B cell (primary cell): ENCODE data around the gene SLC39A1. TPM values are rescaled to one million over a fixed set of nuclear protein-coding genes. Genes with fewer than 3 reads are reported as not detected.

ENCODE experiments used
- ATAC-seq: fragments of 200-7000 bp; cut with Tn5 transposase; one replicate; pipeline ENCODE4 v1.10.0; 2021; ENCODE audit warnings: low read depth, mild to moderate bottlenecking, moderate number of reproducible peaks, moderate library complexity
- CTCF ChIA-PET: fragments of 350-600 bp; sonication (Branson Sonifier 250); formaldehyde crosslinking; loops from one replicate; lab custom pipeline; 2021; ENCODE audit warnings: antibody characterized with exemption, inconsistent platforms; lab: Charles Lee
- POLR2A ChIA-PET: fragments of 350-600 bp; sonication (Branson Sonifier 250); formaldehyde crosslinking; loops from one replicate; lab custom pipeline; 2021; ENCODE audit warnings: antibody characterized with exemption; lab: Charles Lee
- DNase-seq: peaks from one replicate; pipeline ENCODE4 v3.0.0; 2013
- H2AFZ ChIP-seq: 2 replicates; pipeline ENCODE4 v1.6.1; 2012; ENCODE audit warnings: mild to moderate bottlenecking, low read depth, low read length; ENCODE audit not compliant: insufficient read depth, poor library complexity, severe bottlenecking
- H3K27ac ChIP-seq, 2 donors: 1 replicate in 1 of 2; 2 replicates in 1 of 2; pipeline ENCODE4 v1.5.1; 2012 to 2013; ENCODE audit warnings: low read length in 2 of 2, mild to moderate bottlenecking in 2 of 2, moderate library complexity in 1 of 2
- H3K27me3 ChIP-seq, 4 experiments: fragments of 200-600 bp in 1 of 4; sonication (generic) in 1 of 4; replicated peaks in 1 of 4; 1 replicate in 2 of 4; 2 replicates in 2 of 4; pipeline versions ENCODE4 v1.6.1 to v1.7.0; 2013 to 2016; ENCODE audit warnings: low read length in 3 of 4, mild to moderate bottlenecking in 2 of 4, mixed read lengths in 1 of 4, moderate library complexity in 1 of 4; ENCODE audit not compliant: insufficient read depth in 4 of 4, control insufficient read depth in 3 of 4; ENCODE audit errors: control extremely low read depth in 1 of 4
- H3K36me3 ChIP-seq, 2 experiments: replicated peaks in 1 of 2; 1 replicate in 1 of 2; 2 replicates in 1 of 2; pipeline versions ENCODE4 v1.6.1 to v1.7.1; 2013; ENCODE audit warnings: low read length in 1 of 2; ENCODE audit not compliant: insufficient read depth in 2 of 2, control insufficient read depth in 1 of 2; ENCODE audit errors: control extremely low read depth in 1 of 2, extremely low read depth in 1 of 2
- H3K4me1 ChIP-seq, 2 donors: fragments of 200-600 bp in 1 of 2; sonication (generic) in 1 of 2; 1 replicate in 1 of 2; 2 replicates in 1 of 2; pipeline versions ENCODE4 v1.5.1 to v1.6.1; 2013 to 2017; ENCODE audit warnings: low read length in 2 of 2; ENCODE audit not compliant: control insufficient read depth in 2 of 2, insufficient read depth in 2 of 2
- H3K4me2 ChIP-seq: replicated peaks from 2 replicates; pipeline ENCODE3; 2012; ENCODE audit warnings: mild to moderate bottlenecking, low read depth, low read length; ENCODE audit not compliant: poor library complexity, severe bottlenecking
- H3K4me3 ChIP-seq, 5 experiments: fragments of 200-600 bp in 1 of 5; sonication (generic) in 1 of 5; 1 replicate in 3 of 5; 2 replicates in 2 of 5; pipeline versions ENCODE4 v1.5.1 to v1.7.0; 2011 to 2016; ENCODE audit warnings: low read length in 4 of 5, mild to moderate bottlenecking in 4 of 5, low read depth in 2 of 5, control low read depth in 1 of 5, moderate library complexity in 1 of 5; ENCODE audit not compliant: insufficient read depth in 1 of 5; ENCODE audit errors: control extremely low read depth in 1 of 5, extremely low read depth in 1 of 5
- H3K79me2 ChIP-seq: fragments of 200-600 bp; sonication (generic); one replicate; pipeline ENCODE4 v1.6.0; 2016; ENCODE audit warnings: low read length; ENCODE audit not compliant: control insufficient read depth, insufficient read depth
- H3K9ac ChIP-seq: fragments of 200-600 bp; sonication (generic); 2 replicates; pipeline ENCODE4 v1.6.1; 2017; ENCODE audit warnings: mild to moderate bottlenecking, low read length, moderate library complexity
- H3K9me3 ChIP-seq, 3 donors: one replicate each; pipeline versions ENCODE4 v1.6.1 to v1.7.1; 2013; ENCODE audit warnings: low read length in 2 of 3; ENCODE audit not compliant: control insufficient read depth in 2 of 3, insufficient read depth in 1 of 3; ENCODE audit errors: control extremely low read depth in 1 of 3
- H4K20me1 ChIP-seq: 2 replicates; pipeline ENCODE4 v1.6.0; 2012; ENCODE audit warnings: mild to moderate bottlenecking, low read length; ENCODE audit not compliant: insufficient read depth, control insufficient read depth, poor library complexity, severe bottlenecking
- H3K27ac Mint-ChIP-seq: one replicate; pipeline ENCODE4 v1.8.0; 2021; ENCODE audit warnings: mixed read lengths
- H3K27me3 Mint-ChIP-seq: one replicate; pipeline ENCODE4 v1.8.0; 2021; ENCODE audit warnings: mixed read lengths
- H3K4me1 Mint-ChIP-seq: one replicate; pipeline ENCODE4 v1.8.0; 2021; ENCODE audit warnings: mixed read lengths
- H3K4me3 Mint-ChIP-seq: one replicate; pipeline ENCODE4 v1.8.0; 2021; ENCODE audit warnings: mixed read lengths
- H3K9me3 Mint-ChIP-seq: one replicate; pipeline ENCODE4 v1.8.0; 2022; ENCODE audit warnings: mixed read lengths; ENCODE audit not compliant: insufficient read depth
- CTCF ChIP-seq: fragments of 200-600 bp; IDR thresholded peaks from one replicate; pipeline ENCODE4 v1.8.0; 2022; ENCODE audit warnings: antibody characterized with exemption, mild to moderate bottlenecking
- EZH2 ChIP-seq: IDR thresholded peaks from 2 replicates; pipeline ENCODE4 v1.6.1; 2012; ENCODE audit warnings: borderline replicate concordance, low read depth, mild to moderate bottlenecking, moderate library complexity, low read length; ENCODE audit not compliant: insufficient read depth, poor library complexity, severe bottlenecking
- WGBS: methylation state at CpG from one replicate; pipeline ENCODE4 v1.1.5; 2013; ENCODE audit warnings: missing lambda C conversion rate; ENCODE audit not compliant: insufficient coverage; 5-methylcytosine and 5-hydroxymethylcytosine counted together
- intact Hi-C: fragments of 100-400 bp; cut with micrococcal nuclease; formaldehyde crosslinking; loops from one replicate; pipeline ENCODE4 v1.10.0; 2022
- polyA plus RNA-seq: library from polyadenylated mRNA; depleted of rRNA; stranded (reverse); fragments of >200 nt; gene quantifications from 2 replicates; pipeline ENCODE4 v1.2.3, GENCODE V29; 2012
- total RNA-seq, 2 donors: library from RNA; stranded (reverse); fragments of 120-200 nt in 1 of 2; gene quantifications; 1 replicate in 1 of 2; 2 replicates in 1 of 2; pipeline versions ENCODE4 v1.2.3 to v1.2.4, GENCODE V29; 2013 to 2022

The SLC39A1 gene
- total and polyA plus RNA-seq, 2 donors (not counting 1 experiment from before 2014, with no cell fraction given): 19.3 to 28.1 TPM

GRCh38 chr1:153926405-153926804 is 36.9 kb downstream of the SLC39A1 start:
- ATAC-seq (no peak), DNase-seq (no peak)
- Histone ChIP-seq H3K36me3 (peaks cover 0 to 20% of the 10 kb centered on the region in 2 experiments), H2AFZ (no peak overlapping the region), H3K4me1 (peaks cover 21 to 26% of the 10 kb centered on the region in 2 donors), H3K9ac (no peak overlapping the region), H3K27ac (no peak overlapping the region), H3K79me2 (peaks cover 26% of the 10 kb centered on the region), H3K4me2 (no peak overlapping the region), H3K9me3 (no peaks in the 10 kb centered on the region), H4K20me1 (peaks cover 16% of the 10 kb centered on the region), H3K27me3 (no peaks in the 10 kb centered on the region), H3K4me3 (no peak overlapping the region)
- Mint-ChIP-seq H3K27ac (no peak overlapping the region), H3K9me3 (no peaks in the 10 kb centered on the region), H3K4me3 (no peak overlapping the region), H3K4me1 (peaks cover 15% of the 10 kb centered on the region), H3K27me3 (no peaks in the 10 kb centered on the region)
- ChIA-PET CTCF (interaction anchor here (1.0 kb wide), 1 partner anchor 18 kb away, joined by 3 read pairs; no protein-coding TSS in a partner anchor), POLR2A (no interaction called here)
- TF ChIP-seq CTCF (no peak), EZH2 (no peak)
- WGBS: 100% methylated on average over 1 of the region's 4 CpGs
- intact Hi-C loops: no loop called here
